GM06990 (cell line): Measurements from ENCODE around the gene ZNF507.

Experiments
- DNase-seq: peaks from one replicate; pipeline ENCODE4 v3.0.0-alpha.2; 2011; ENCODE audit not compliant: insufficient read length; ENCODE audit errors: extremely low read depth
- H3K27me3 ChIP-seq: replicated peaks from 2 replicates; pipeline ENCODE4 v1.6.0; 2011; ENCODE audit warnings: low read length; ENCODE audit not compliant: control insufficient read depth, insufficient read depth
- H3K36me3 ChIP-seq: 2 replicates; pipeline ENCODE4 v1.5.1; 2011; ENCODE audit warnings: low read length; ENCODE audit not compliant: control insufficient read depth, insufficient read depth
- H3K4me3 ChIP-seq: replicated peaks from 2 replicates; pipeline ENCODE4 v1.5.1; 2011; ENCODE audit warnings: low read depth, mild to moderate bottlenecking, control low read depth, low read length
- CTCF ChIP-seq: IDR thresholded peaks from 2 replicates; pipeline ENCODE4 v1.5.1; 2011; ENCODE audit warnings: low read length, control low read depth, mild to moderate bottlenecking, inconsistent platforms; ENCODE audit not compliant: insufficient read depth, poor library complexity, severe bottlenecking

Gene ZNF507

DNA sequence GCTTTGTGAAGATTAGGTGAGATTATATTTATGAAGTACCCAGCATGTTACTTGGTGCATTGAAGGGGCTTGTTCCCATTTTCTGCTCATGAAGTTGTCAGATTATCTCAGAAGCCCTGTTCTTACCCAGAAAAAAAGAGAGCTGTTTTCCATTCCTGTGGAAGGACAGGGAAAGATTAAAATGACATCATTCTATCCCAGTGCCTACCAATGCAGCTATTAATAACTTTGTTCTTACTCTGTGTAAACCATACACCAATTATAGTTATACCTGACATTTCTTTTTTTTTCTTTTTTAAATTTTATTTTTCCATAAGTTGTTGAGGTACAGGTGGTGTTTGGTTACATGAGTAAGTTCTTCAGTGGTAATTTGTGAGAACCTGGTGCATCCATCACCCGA is 18.6 kb downstream of the ZNF507 start:
- no peak for TF ChIP-seq CTCF
- Histone ChIP-seq H3K4me3 (no peak overlapping the region), H3K36me3 (peaks cover 7% of the 10 kb centered on the region), H3K27me3 (no peaks in the 10 kb centered on the region)
- DNase-seq: no peak

DNA sequence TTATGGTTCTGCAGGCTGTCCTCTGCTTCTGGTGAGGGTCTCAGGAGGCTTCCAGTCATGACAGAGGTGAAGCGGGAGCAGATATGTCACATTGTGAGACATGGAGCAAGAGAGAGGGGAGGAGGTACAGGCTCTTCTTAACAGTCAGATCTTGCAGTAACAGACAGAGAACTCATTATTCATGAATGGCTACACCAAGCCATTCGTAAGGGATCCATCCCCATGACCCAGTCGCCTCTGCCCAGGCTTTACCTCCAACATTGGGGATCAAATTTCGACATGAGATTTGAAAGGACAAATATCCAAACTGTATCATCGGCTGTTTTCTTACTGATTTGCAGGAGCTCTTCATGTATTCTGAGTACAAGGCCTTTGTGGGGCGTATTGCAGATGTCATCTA is 21.7 kb downstream of the ZNF507 start:
- Histone ChIP-seq H3K36me3 (peaks cover 3% of the 10 kb centered on the region), H3K27me3 (no peaks in the 10 kb centered on the region), H3K4me3 (no peak overlapping the region)
- no peak for DNase-seq
- TF ChIP-seq CTCF: no peak

DNA sequence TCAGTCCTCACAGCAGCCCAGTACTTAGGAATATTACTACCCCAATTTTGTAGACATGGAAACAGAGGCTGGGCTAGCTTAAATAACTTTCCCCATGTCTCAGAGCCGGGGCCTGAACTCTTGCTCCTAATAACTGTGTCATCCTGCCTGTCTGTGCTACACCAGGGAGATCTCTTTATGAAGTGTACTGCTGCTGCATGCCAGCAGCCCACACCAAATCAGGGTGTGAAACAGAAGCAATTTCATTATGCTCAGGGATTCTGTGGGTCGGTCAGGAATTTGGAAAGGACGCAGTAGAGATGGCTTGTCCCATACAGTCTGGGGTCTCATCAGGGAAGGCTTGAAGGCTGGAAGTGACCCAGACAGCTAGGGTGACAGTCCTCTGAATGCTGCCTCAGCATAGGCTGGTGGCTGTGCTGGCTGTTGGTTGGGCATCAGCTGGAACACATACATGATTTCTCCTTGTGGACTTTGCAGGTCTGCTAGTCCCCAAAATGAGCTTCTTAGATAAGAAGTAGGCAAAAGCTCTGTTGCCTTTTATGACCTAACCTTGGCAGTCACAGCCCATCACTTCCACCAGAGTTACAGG is 22.6 kb downstream of the ZNF507 start:
- Histone ChIP-seq H3K27me3 (no peaks in the 10 kb centered on the region), H3K36me3 (peaks cover 9% of the 10 kb centered on the region)

GRCh38 chr19:32368787-32369186 is 23.4 kb downstream of the ZNF507 start:
- Histone ChIP-seq H3K4me3 (no peak overlapping the region), H3K36me3 (peaks cover 10% of the 10 kb centered on the region), H3K27me3 (no peaks in the 10 kb centered on the region)
- TF ChIP-seq CTCF: no peak
- DNase-seq: no peak

More for the DNA sequence above, 22.6 kb downstream of the ZNF507 start:
- no peak overlapping the region for H3K4me3 ChIP-seq
- no peak for TF ChIP-seq CTCF
- DNase-seq: no peak

- no peak for DNase-seq
- Histone ChIP-seq H3K4me3 (no peak overlapping the region), H3K27me3 (no peaks in the 10 kb centered on the region), H3K36me3 (peaks cover 9% of the 10 kb centered on the region)
- TF ChIP-seq CTCF: no peak
Measured at GRCh38 chr19:32372726-32373517, 27.5 kb downstream of the ZNF507 start.
